ENCODE results near the gene ZNF727.
"Not testable (repeated sequence)": the region's sequence is repeated elsewhere in the genome, so short reads cannot be mapped to it uniquely, and the experiment has no call there.

The ZNF727 gene

GRCh38 chr7:64045301-64046040, at the start of gene ZNF727:
Gene ZNF727, plus strand, starts transcription at chr7:64045434. Its CDS starts 188 bp downstream, at chr7:64045622.
- DNase-seq (ENCODE audit: low read depth): peak; percentile 12

GRCh38 chr7:63998549-63998948, 46.7 kb upstream of the ZNF727 start, which contains the start of gene ZNF722:
Gene ZNF722, plus strand, starts transcription at chr7:63998849. Its CDS starts 113 bp downstream, at chr7:63998962.
- DNase-seq (ENCODE audit: low read depth): no peak

- DNase-seq (ENCODE audit: low read depth): not testable (repeated sequence)
These were observed 29.7 kb upstream of the ZNF727 start for GRCh38 chr7:64015496-64015895.

- no peak for DNase-seq (ENCODE audit: low read depth)
These were observed 9.8 kb upstream of the ZNF727 start for GRCh38 chr7:64035388-64035787.

- DNase-seq (ENCODE audit: low read depth): no peak
These were observed 8.1 kb upstream of the ZNF727 start for GRCh38 chr7:64037095-64037494.

- no peak for DNase-seq (ENCODE audit: low read depth)
These were observed 781 bp downstream of the ZNF727 start for GRCh38 chr7:64046041-64046389.

- not testable (repeated sequence) for DNase-seq (ENCODE audit: low read depth)
These were observed 32.8 kb downstream of the ZNF727 start for GRCh38 chr7:64077837-64078698.

- DNase-seq (ENCODE audit: low read depth): no peak
These were observed 33.4 kb downstream of the ZNF727 start for GRCh38 chr7:64078699-64078994.

GRCh38 chr7:64087501-64087900, 42.3 kb downstream of the ZNF727 start:
- DNase-seq (ENCODE audit: low read depth): no peak

- not testable (repeated sequence) for DNase-seq (ENCODE audit: low read depth)
These were observed 43.6 kb downstream of the ZNF727 start for GRCh38 chr7:64088863-64089262.

Measured in activated T-cell treated with anti-CD3 and anti-CD28 coated beads for 48 hours (primary cell).